GM12873 (cell line): Measurements from ENCODE around the gene NUCKS1.

ENCODE experiments used
- TF ChIP-seq, protein P1 (sequence below): IDR thresholded peaks from 2 replicates; pipeline ENCODE4 v1.5.1; 2012; ENCODE audit warnings: low read depth, mild to moderate bottlenecking, moderate library complexity, low read length, control low read depth; ENCODE audit not compliant: insufficient read depth; ENCODE audit errors: missing control alignments

The NUCKS1 gene

DNA sequence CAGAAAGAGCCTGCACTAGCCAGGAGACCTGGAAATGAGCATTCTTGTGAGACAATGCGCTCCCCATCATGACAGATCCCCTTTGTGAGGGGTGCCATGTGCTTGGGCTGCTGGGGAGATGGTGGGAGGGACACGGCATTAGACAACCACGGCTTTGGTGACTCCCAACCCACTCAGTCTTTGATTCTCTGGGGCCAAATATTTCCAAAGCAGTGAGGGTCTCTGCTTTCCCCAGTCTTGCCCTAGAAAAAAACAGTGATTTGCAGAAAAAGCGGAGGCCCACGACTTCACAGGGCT is 79.9 kb downstream of the NUCKS1 start:
- TF ChIP-seq, protein P1, sequence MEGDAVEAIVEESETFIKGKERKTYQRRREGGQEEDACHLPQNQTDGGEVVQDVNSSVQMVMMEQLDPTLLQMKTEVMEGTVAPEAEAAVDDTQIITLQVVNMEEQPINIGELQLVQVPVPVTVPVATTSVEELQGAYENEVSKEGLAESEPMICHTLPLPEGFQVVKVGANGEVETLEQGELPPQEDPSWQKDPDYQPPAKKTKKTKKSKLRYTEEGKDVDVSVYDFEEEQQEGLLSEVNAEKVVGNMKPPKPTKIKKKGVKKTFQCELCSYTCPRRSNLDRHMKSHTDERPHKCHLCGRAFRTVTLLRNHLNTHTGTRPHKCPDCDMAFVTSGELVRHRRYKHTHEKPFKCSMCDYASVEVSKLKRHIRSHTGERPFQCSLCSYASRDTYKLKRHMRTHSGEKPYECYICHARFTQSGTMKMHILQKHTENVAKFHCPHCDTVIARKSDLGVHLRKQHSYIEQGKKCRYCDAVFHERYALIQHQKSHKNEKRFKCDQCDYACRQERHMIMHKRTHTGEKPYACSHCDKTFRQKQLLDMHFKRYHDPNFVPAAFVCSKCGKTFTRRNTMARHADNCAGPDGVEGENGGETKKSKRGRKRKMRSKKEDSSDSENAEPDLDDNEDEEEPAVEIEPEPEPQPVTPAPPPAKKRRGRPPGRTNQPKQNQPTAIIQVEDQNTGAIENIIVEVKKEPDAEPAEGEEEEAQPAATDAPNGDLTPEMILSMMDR = no peak

- TF ChIP-seq, protein P1 = no peak
Measured at GRCh38 chr1:205669341-205670149, 80.4 kb downstream of the NUCKS1 start.

- TF ChIP-seq, protein P1 = peak; percentile 27
Measured at GRCh38 chr1:205668951-205669340, 81.0 kb downstream of the NUCKS1 start.

- TF ChIP-seq, protein P1 = no peak
Measured at GRCh38 chr1:205667909-205668643, 81.9 kb downstream of the NUCKS1 start.

- TF ChIP-seq, protein P1 = no peak
Measured at GRCh38 chr1:205666372-205667166, 83.4 kb downstream of the NUCKS1 start.

- TF ChIP-seq, protein P1 = no peak
Measured at GRCh38 chr1:205665201-205666045, 84.6 kb downstream of the NUCKS1 start.
